H9 (cell line): ENCODE data around the gene TMA16. TPM values are rescaled to one million over a fixed set of nuclear protein-coding genes. Genes with fewer than 3 reads are reported as not detected.

ENCODE experiments used
- DNase-seq: peaks from one replicate; pipeline ENCODE4 v3.0.0-alpha.2; 2017
- H2AFZ ChIP-seq: one replicate; pipeline ENCODE4 v1.6.1; 2013; ENCODE audit warnings: mild to moderate bottlenecking, low read length, control low read depth, moderate library complexity
- H2AK5ac ChIP-seq: 2 replicates; pipeline ENCODE4 v1.6.1; 2013; ENCODE audit warnings: low read length, control low read depth, mixed read lengths; ENCODE audit not compliant: insufficient read length
- H2BK120ac ChIP-seq: one replicate; pipeline ENCODE4 v1.6.1; 2013; ENCODE audit warnings: low read depth, mild to moderate bottlenecking, low read length, control low read depth, inconsistent platforms; ENCODE audit not compliant: poor library complexity, severe bottlenecking
- H2BK12ac ChIP-seq: 2 replicates; pipeline ENCODE4 v1.6.1; 2013; ENCODE audit warnings: low read length, control low read depth, mixed read lengths, low read depth; ENCODE audit not compliant: insufficient read length
- H2BK15ac ChIP-seq: 2 replicates; pipeline ENCODE4 v1.6.1; 2013; ENCODE audit warnings: low read depth, low read length, control low read depth
- H2BK20ac ChIP-seq: one replicate; pipeline ENCODE4 v1.6.1; 2013; ENCODE audit warnings: low read depth, mild to moderate bottlenecking, low read length, control low read depth, inconsistent platforms; ENCODE audit not compliant: poor library complexity, severe bottlenecking
- H2BK5ac ChIP-seq: 2 replicates; pipeline ENCODE4 v1.6.1; 2013; ENCODE audit warnings: low read length, control low read depth, mixed read lengths; ENCODE audit not compliant: insufficient read length
- H3K14ac ChIP-seq: 2 replicates; pipeline ENCODE4 v1.6.1; 2013; ENCODE audit warnings: low read length, control low read depth; ENCODE audit not compliant: insufficient read depth
- H3K18ac ChIP-seq: 2 replicates; pipeline ENCODE4 v1.6.1; 2013; ENCODE audit warnings: low read depth, mild to moderate bottlenecking, mixed read lengths, low read length, control low read depth; ENCODE audit not compliant: insufficient read length
- H3K23ac ChIP-seq: 2 replicates; pipeline ENCODE4 v1.6.1; 2013; ENCODE audit warnings: low read length, control low read depth, mixed read lengths, low read depth; ENCODE audit not compliant: insufficient read length
- H3K23me2 ChIP-seq: 2 replicates; pipeline ENCODE4 v1.6.1; 2013; ENCODE audit warnings: low read depth, mild to moderate bottlenecking, mixed read lengths, low read length, control low read depth; ENCODE audit not compliant: insufficient read length, poor library complexity, severe bottlenecking
- H3K27ac ChIP-seq: 2 replicates; pipeline ENCODE4 v1.5.1; 2013; ENCODE audit warnings: low read length, control low read depth, mixed read lengths, low read depth; ENCODE audit not compliant: insufficient read length
- H3K27me3 ChIP-seq: 2 replicates; pipeline ENCODE4 v1.6.1; 2013; ENCODE audit warnings: low read length, control low read depth, inconsistent platforms; ENCODE audit not compliant: insufficient read depth
- H3K4ac ChIP-seq: 2 replicates; pipeline ENCODE4 v1.6.1; 2013; ENCODE audit warnings: low read depth, mild to moderate bottlenecking, control low read depth, inconsistent platforms, low read length, moderate library complexity
- H3K4me1 ChIP-seq: 2 replicates; pipeline ENCODE4 v1.6.1; 2013; ENCODE audit warnings: low read length, control low read depth, inconsistent platforms; ENCODE audit not compliant: insufficient read depth
- H3K4me2 ChIP-seq: 2 replicates; pipeline ENCODE4 v1.6.1; 2013; ENCODE audit warnings: low read length, control low read depth, mixed read lengths; ENCODE audit not compliant: insufficient read length, insufficient read depth
- H3K56ac ChIP-seq: 2 replicates; pipeline ENCODE4 v1.6.1; 2013; ENCODE audit warnings: low read depth, mild to moderate bottlenecking, mixed read lengths, low read length, control low read depth; ENCODE audit not compliant: insufficient read length
- H3K79me1 ChIP-seq: 2 replicates; pipeline ENCODE4 v1.6.1; 2013; ENCODE audit warnings: low read depth, mild to moderate bottlenecking, moderate library complexity, low read length, control low read depth, inconsistent platforms; ENCODE audit not compliant: insufficient read depth, poor library complexity, severe bottlenecking
- H3K79me2 ChIP-seq: 2 replicates; pipeline ENCODE4 v1.6.1; 2013; ENCODE audit warnings: low read length, control low read depth, inconsistent platforms; ENCODE audit not compliant: insufficient read depth
- H3K9ac ChIP-seq: 2 replicates; pipeline ENCODE4 v1.6.1; 2013; ENCODE audit warnings: low read length, control low read depth, mixed read lengths; ENCODE audit not compliant: insufficient read length; ENCODE audit errors: extremely low read depth
- H3K9me3 ChIP-seq: one replicate; pipeline ENCODE4 v1.6.1; 2013; ENCODE audit warnings: low read depth, low read length, inconsistent platforms; ENCODE audit not compliant: control insufficient read depth
- H3T11ph ChIP-seq: one replicate; pipeline ENCODE4 v1.6.1; 2013; ENCODE audit warnings: mild to moderate bottlenecking, low read length, control low read depth, inconsistent platforms
- H4K20me1 ChIP-seq: one replicate; pipeline ENCODE4 v1.6.1; 2013; ENCODE audit not compliant: control insufficient read depth, insufficient read length, insufficient read depth
- H4K5ac ChIP-seq: 2 replicates; pipeline ENCODE4 v1.6.1; 2013; ENCODE audit warnings: low read depth, mild to moderate bottlenecking, mixed read lengths, low read length, control low read depth; ENCODE audit not compliant: insufficient read length
- H4K8ac ChIP-seq: replicated peaks from 2 replicates; pipeline ENCODE4 v1.6.1; 2013; ENCODE audit warnings: low read length, control low read depth, mixed read lengths, low read depth; ENCODE audit not compliant: insufficient read length
- H4K91ac ChIP-seq: 2 replicates; pipeline ENCODE4 v1.6.1; 2013; ENCODE audit warnings: low read depth, mild to moderate bottlenecking, moderate library complexity, mixed read lengths, low read length, control low read depth; ENCODE audit not compliant: insufficient read length
- H3K27ac Mint-ChIP-seq, 3 experiments: 2 replicates in 2 of 3; 3 replicates in 1 of 3; pipeline ENCODE4 v1.8.0; 2020 to 2021; ENCODE audit warnings: mixed read lengths in 3 of 3, mild to moderate bottlenecking in 1 of 3, moderate library complexity in 1 of 3
- H3K27me3 Mint-ChIP-seq: 2 replicates; pipeline ENCODE4 v1.8.0; 2021; ENCODE audit warnings: low read depth, mild to moderate bottlenecking, moderate library complexity, mixed read lengths
- H3K36me3 Mint-ChIP-seq, 3 experiments: 2 replicates in 2 of 3; 3 replicates in 1 of 3; pipeline ENCODE4 v1.8.0; 2020 to 2021; ENCODE audit warnings: low read depth in 3 of 3, mixed read lengths in 3 of 3; ENCODE audit not compliant: insufficient read depth in 1 of 3
- H3K4me1 Mint-ChIP-seq, 2 experiments: 2 replicates each; pipeline ENCODE4 v1.8.0; 2020; ENCODE audit warnings: mixed read lengths in 2 of 2
- H3K4me3 Mint-ChIP-seq, 2 experiments: 2 replicates in 1 of 2; 3 replicates in 1 of 2; pipeline ENCODE4 v1.8.0; 2020 to 2021; ENCODE audit warnings: mild to moderate bottlenecking in 2 of 2, mixed read lengths in 2 of 2, moderate library complexity in 1 of 2
- H3K9me3 Mint-ChIP-seq, 2 experiments: 2 replicates in 1 of 2; 3 replicates in 1 of 2; pipeline ENCODE4 v1.8.0; 2020; ENCODE audit warnings: mild to moderate bottlenecking in 2 of 2, mixed read lengths in 2 of 2, moderate library complexity in 1 of 2
- CTCF ChIP-seq: fragments of 200-600 bp; sonication (generic); conservative IDR thresholded peaks from 3 replicates; pipeline ENCODE4 v1.8.0; 2021; ENCODE audit warnings: antibody characterized with exemption, mild to moderate bottlenecking
- WGBS: extraction: QIAGEN DNeasy Blood & Tissue Kit; methylation state at CpG from one replicate; pipeline ENCODE4 v1.1.7; 2013; ENCODE audit warnings: missing lambda C conversion rate, low lambda C conversion rate, mixed read lengths; ENCODE audit not compliant: insufficient read length; ENCODE audit errors: extremely low coverage; 5-methylcytosine and 5-hydroxymethylcytosine counted together
- total RNA-seq: library from RNA; stranded (reverse); gene quantifications from 2 replicates; pipeline ENCODE4 v1.2.1, GENCODE V29; 2021

The TMA16 gene
- total RNA-seq, 1 experiment from 2014 or later, result 61.3 TPM

GRCh38 chr4:163448540-163449203 is 45.8 kb upstream of the TMA16 start:
- H3K23me2 ChIP-seq, result no peaks in the 10 kb centered on the region
- no peak overlapping the region for H3K14ac ChIP-seq
- no peak overlapping the region for H3K4me2 ChIP-seq
- Mint-ChIP-seq H3K9me3 (no peaks in the 10 kb centered on the region), H3K36me3 (no peaks in the 10 kb centered on the region), H3K4me3 (no peak overlapping the region), H3K27me3 (no peaks in the 10 kb centered on the region), H3K27ac (peak overlapping the region in 2 of 3 experiments; percentile 3 to 23; a peak in 2 of 7 replicates), H3K4me1 (0 out of 4 replicates have a peak, but pooled peaks cover 0 to 2% of the 10 kb centered on the region in 2 experiments)
- TF ChIP-seq CTCF, result no peak
- no peak overlapping the region for H3K18ac ChIP-seq
- H2BK5ac ChIP-seq, result no peak overlapping the region
- H2BK15ac ChIP-seq, result no peak overlapping the region
- no peak overlapping the region for H2BK12ac ChIP-seq
- no peak overlapping the region for H4K8ac ChIP-seq
- no peaks in the 10 kb centered on the region for H3K79me2 ChIP-seq
- H2BK120ac ChIP-seq, result no peak overlapping the region
- no peaks in the 10 kb centered on the region for H3K9me3 ChIP-seq
- H2AFZ ChIP-seq, result no peak overlapping the region
- H3K79me1 ChIP-seq, result no peaks in the 10 kb centered on the region
- no peak overlapping the region for H3K23ac ChIP-seq
- no peak overlapping the region for H3K56ac ChIP-seq
- no peak overlapping the region for H3K27ac ChIP-seq
- H3K4me1 ChIP-seq, result no peaks in the 10 kb centered on the region
- H2AK5ac ChIP-seq, result no peak overlapping the region
- WGBS, result no CpG with 5 or more reads among the region's 6 CpGs
- H4K20me1 ChIP-seq, result no peaks in the 10 kb centered on the region
- H3K27me3 ChIP-seq, result no peaks in the 10 kb centered on the region
- DNase-seq, result no peak
- H2BK20ac ChIP-seq, result no peak overlapping the region
- H3T11ph ChIP-seq, result no peak overlapping the region
- H3K4ac ChIP-seq, result no peak overlapping the region
- H4K5ac ChIP-seq, result no peak overlapping the region
- no peak overlapping the region for H3K9ac ChIP-seq
- H4K91ac ChIP-seq, result no peak overlapping the region
